A549 (cell line): ENCODE results near the gene ULK4.
A peak's percentile ranks its signal among the peaks of the same experiment; 100 is the strongest.

Experiments
- BHLHE40 ChIP-seq: IDR thresholded peaks from 2 replicates; pipeline ENCODE4 v1.6.1; 2012; ENCODE audit warnings: low read depth, low read length, inconsistent platforms
- CEBPB ChIP-seq, 2 experiments: fragments of >200 bp in 1 of 2; sonication (Bioruptor Twin) in 1 of 2; formaldehyde crosslinking in 1 of 2; IDR thresholded peaks; 2 replicates each; pipeline ENCODE4 v1.6.1; 2012 to 2016
- EP300 ChIP-seq, 2 experiments: fragments of >200 bp; sonication (Bioruptor Twin); formaldehyde crosslinking; IDR thresholded peaks; 2 replicates in 1 of 2; 3 replicates in 1 of 2; pipeline ENCODE4 v1.6.1; 2016 to 2017
- RAD21 ChIP-seq, 2 experiments: fragments of >200 bp in 1 of 2; sonication (Bioruptor Twin) in 1 of 2; formaldehyde crosslinking in 1 of 2; IDR thresholded peaks in 1 of 2; conservative IDR thresholded peaks in 1 of 2; 2 replicates in 1 of 2; 3 replicates in 1 of 2; pipeline ENCODE4 v1.6.1; 2012 to 2018; ENCODE audit warnings: inconsistent platforms in 1 of 2
- RARB ChIP-seq: fragments of 250-450 bp; sonication (Bioruptor Pico); IDR thresholded peaks from 2 replicates; pipeline ENCODE4 v1.8.0; 2021; ENCODE audit warnings: mild to moderate bottlenecking, moderate library complexity
- SMC3 ChIP-seq: fragments of >200 bp; sonication (Bioruptor Twin); formaldehyde crosslinking; IDR thresholded peaks from 3 replicates; pipeline ENCODE4 v1.6.1; 2018; ENCODE audit warnings: inconsistent platforms
- TF ChIP-seq, protein P1 (sequence below): fragments of >200 bp; sonication (Bioruptor Twin); formaldehyde crosslinking; IDR thresholded peaks from 3 replicates; pipeline ENCODE4 v1.5.1; 2016

- TF ChIP-seq, protein P1, sequence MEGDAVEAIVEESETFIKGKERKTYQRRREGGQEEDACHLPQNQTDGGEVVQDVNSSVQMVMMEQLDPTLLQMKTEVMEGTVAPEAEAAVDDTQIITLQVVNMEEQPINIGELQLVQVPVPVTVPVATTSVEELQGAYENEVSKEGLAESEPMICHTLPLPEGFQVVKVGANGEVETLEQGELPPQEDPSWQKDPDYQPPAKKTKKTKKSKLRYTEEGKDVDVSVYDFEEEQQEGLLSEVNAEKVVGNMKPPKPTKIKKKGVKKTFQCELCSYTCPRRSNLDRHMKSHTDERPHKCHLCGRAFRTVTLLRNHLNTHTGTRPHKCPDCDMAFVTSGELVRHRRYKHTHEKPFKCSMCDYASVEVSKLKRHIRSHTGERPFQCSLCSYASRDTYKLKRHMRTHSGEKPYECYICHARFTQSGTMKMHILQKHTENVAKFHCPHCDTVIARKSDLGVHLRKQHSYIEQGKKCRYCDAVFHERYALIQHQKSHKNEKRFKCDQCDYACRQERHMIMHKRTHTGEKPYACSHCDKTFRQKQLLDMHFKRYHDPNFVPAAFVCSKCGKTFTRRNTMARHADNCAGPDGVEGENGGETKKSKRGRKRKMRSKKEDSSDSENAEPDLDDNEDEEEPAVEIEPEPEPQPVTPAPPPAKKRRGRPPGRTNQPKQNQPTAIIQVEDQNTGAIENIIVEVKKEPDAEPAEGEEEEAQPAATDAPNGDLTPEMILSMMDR, result no peak
- TF ChIP-seq BHLHE40 (no peak), SMC3 (no peak), RAD21 (conservative IDR thresholded peaks at IDR 0.05 in 1 of 2, IDR thresholded peaks at IDR 0.05 in 1 of 2) (no peak), CEBPB (IDR thresholded peaks at IDR 0.05) (peak; percentile 42 to 58; a peak in 2 of 4 replicates), EP300 (IDR thresholded peaks at IDR 0.05) (0 out of 5 replicates have a peak, but pooled peaks of 1 of the 2 experiments have one; percentile 35), RARB (CRISPR knock-in tag) (no peak)
Measured at GRCh38 chr3:41688595-41689380, 273.1 kb downstream of the ULK4 start.
